Activated T-helper 2 cell treated with anti-CD3 and anti-CD28 coated beads, Interferon-gamma antibody, Interleukin-2, Interleukin-4, amounts not matched to agents 10 μg/mL and 5 μg/mL and 100 μg/mL, durations not matched to agents 14 hours and 24 hours and 36 hours (primary cell): ENCODE measurements around the gene SMR3A. TPM values are rescaled to one million over a fixed set of nuclear protein-coding genes. Genes with fewer than 3 reads are reported as not detected.

ENCODE experiments used
- DNase-seq: peaks from one replicate; pipeline ENCODE4 v3.0.0; 2021; ENCODE audit warnings: low spot score
- H3K27ac Mint-ChIP-seq: one replicate; pipeline ENCODE4 v1.8.0; 2021; ENCODE audit warnings: mixed read lengths
- H3K27me3 Mint-ChIP-seq: one replicate; pipeline ENCODE4 v1.8.0; 2021; ENCODE audit warnings: low read depth, mixed read lengths
- H3K36me3 Mint-ChIP-seq: one replicate; pipeline ENCODE4 v1.8.0; 2021; ENCODE audit warnings: low read depth, mixed read lengths
- H3K4me1 Mint-ChIP-seq: one replicate; pipeline ENCODE4 v1.8.0; 2021; ENCODE audit warnings: low read depth, mixed read lengths
- H3K4me3 Mint-ChIP-seq: one replicate; pipeline ENCODE4 v1.8.0; 2021; ENCODE audit warnings: low read depth, mild to moderate bottlenecking, moderate library complexity, mixed read lengths
- H3K9me3 Mint-ChIP-seq: one replicate; pipeline ENCODE4 v1.8.0; 2021; ENCODE audit warnings: mixed read lengths
- intact Hi-C: fragments of 100-400 bp; cut with micrococcal nuclease; formaldehyde crosslinking; loops from one replicate; pipeline ENCODE4 v1.15.1; 2023
- total RNA-seq: library from RNA; stranded (reverse); gene quantifications from 2 replicates; pipeline ENCODE4 v1.2.3, GENCODE V29; 2022

Gene SMR3A
- total RNA-seq, 1 donor from 2014 or later, result not detected

DNA sequence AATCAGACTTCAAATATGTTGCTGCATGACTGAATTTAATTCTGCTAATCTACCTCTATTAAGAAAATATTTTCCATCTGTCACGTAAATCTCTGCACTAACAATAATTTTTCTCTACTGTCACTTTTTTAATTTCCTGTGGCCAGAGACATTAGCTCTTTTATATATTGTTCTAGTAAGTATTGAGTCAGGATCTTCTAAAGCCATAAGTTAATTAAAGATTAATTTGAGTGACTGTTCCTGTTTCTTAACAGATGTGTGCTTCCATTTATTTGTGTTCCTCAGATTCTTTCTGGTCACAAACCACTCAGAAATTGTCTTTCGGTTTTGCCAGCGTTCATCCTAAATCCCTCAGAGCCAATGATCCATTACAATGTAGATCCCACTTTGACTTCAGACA lies 20.0 kb downstream of the SMR3A start:
- Mint-ChIP-seq H3K4me1 (no peaks in the 10 kb centered on the region), H3K4me3 (no peak overlapping the region), H3K9me3 (no peaks in the 10 kb centered on the region), H3K27ac (no peak overlapping the region), H3K27me3 (no peaks in the 10 kb centered on the region), H3K36me3 (no peaks in the 10 kb centered on the region)
- no peak for DNase-seq
- intact Hi-C loops, result no loop called here

DNA sequence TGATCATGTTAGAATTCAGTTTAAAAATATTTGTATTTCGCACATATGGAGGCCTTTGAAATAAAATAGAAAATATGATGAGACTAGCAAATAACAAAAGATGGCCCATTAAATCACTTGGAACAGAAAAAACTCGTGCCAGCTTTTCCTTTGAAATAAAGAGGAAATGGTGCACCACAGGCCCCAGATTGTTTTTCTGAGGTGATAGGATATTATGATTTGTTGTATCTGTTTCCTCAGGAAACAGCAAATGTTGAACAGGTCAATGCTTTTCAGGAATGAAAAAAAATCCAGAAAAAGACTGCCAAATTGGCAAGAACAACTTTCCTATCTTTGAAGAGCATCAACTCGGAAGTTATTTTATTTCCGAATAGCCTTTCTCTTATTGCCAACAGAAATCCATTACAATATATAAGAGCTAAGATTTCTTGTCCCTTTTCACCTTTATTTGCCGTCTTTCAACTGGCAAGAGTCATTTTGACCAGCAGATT lies 22.2 kb downstream of the SMR3A start, which contains the start of gene SMR3B:
SMR3B (plus strand) TSS at position 441 of the 491 bp plus-strand sequence. CDS start 1,380 bp downstream, outside the sequence.
- no peak within 1 kb of the TSS for H3K27ac Mint-ChIP-seq
- no peak for DNase-seq
- no peaks in the 10 kb centered on the region for H3K9me3 Mint-ChIP-seq
- no peaks in the 10 kb centered on the region for H3K36me3 Mint-ChIP-seq
- intact Hi-C loops, result no loop called here
- no peaks in the 10 kb centered on the region for H3K4me1 Mint-ChIP-seq
- H3K4me3 Mint-ChIP-seq, result no peak within 1 kb of the TSS
- H3K27me3 Mint-ChIP-seq, result no peaks in the 10 kb centered on the region

DNA sequence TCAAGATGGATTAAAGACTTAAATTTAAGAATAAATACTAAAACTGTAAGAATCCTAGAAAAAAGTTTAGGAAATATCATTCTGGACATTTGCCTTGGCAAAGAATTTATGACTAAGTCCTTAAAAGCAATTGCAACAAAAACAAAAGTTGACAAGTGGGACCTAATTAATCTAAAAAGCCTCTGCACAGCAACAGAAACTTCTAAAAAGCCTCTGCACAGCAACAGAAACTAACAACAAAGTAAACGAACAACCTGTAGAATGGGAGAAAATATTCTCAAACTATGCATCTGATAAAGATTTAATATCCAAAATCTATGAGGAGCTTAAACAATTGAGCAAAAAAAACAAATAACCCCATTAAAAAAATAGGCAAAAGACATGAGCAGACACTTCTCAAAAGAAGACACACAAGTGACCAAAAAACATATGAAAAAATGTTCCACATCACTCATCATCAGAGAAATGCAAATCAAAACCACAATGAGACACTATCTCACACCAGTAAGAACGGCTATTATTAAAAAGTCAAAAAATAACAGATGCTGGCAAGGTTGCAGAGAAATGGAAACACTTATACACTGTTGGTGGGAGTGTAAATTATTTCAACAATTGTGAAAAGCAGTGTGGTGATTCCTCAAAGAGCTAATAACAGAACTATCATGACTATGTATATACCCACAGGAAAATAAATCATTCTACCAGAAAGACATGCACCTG lies 31.7 kb downstream of the SMR3A start:
- intact Hi-C loops, result no loop called here
- H3K9me3 Mint-ChIP-seq, result no peaks in the 10 kb centered on the region
- H3K4me3 Mint-ChIP-seq, result no peak overlapping the region
- no peaks in the 10 kb centered on the region for H3K36me3 Mint-ChIP-seq
- no peaks in the 10 kb centered on the region for H3K27me3 Mint-ChIP-seq
- H3K27ac Mint-ChIP-seq, result no peak overlapping the region
- DNase-seq, result no peak
- H3K4me1 Mint-ChIP-seq, result no peaks in the 10 kb centered on the region

DNA sequence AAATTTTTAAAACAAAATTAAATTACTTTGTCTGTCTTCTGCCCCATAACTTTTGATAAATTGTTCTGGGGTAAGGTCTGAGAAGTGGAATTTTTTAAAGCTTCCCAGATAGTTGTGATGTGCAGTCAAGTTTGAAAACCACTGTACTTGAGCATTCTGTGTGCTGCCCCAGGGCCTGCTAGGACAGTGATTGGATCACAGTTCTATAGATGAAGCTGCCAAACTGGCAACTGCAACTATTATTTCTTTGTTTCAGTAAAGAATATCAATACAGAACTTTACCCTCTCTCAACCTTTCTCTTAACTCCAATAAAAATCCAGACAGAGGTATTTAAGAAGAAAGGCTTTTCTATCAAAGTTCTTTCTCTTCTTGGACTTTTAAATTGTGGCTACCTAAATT lies 37.0 kb downstream of the SMR3A start, which contains the start of gene OPRPN:
OPRPN (plus strand) TSS at position 361 of the 400 bp plus-strand sequence. CDS start 1,346 bp downstream, outside the sequence.
- no peaks in the 10 kb centered on the region for H3K36me3 Mint-ChIP-seq
- no peaks in the 10 kb centered on the region for H3K27me3 Mint-ChIP-seq
- H3K4me3 Mint-ChIP-seq, result no peak within 1 kb of the TSS
- no peak for DNase-seq
- no peak within 1 kb of the TSS for H3K27ac Mint-ChIP-seq
- intact Hi-C loops, result no loop called here
- H3K9me3 Mint-ChIP-seq, result no peaks in the 10 kb centered on the region
- H3K4me1 Mint-ChIP-seq, result no peaks in the 10 kb centered on the region

DNA sequence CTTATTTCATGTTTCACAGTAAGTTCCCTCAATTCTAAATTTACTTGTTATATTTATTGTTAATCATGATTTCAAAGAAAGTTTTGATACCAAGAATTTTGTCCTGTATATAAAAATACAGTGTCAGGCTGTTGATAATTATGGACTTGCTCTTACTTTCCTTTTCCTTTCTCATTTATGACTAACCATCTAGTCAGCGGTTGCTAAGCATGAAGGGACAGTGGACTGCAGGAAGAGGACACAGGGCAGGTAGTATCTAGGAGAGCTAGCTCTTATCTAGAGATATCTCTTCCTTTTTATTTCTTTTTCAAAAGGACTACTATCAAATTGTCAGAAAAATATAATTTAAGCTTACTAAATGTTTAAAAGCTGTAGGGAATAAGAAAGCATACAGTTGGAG lies 38.8 kb downstream of the SMR3A start:
- Mint-ChIP-seq H3K36me3 (no peaks in the 10 kb centered on the region), H3K9me3 (no peaks in the 10 kb centered on the region), H3K4me3 (no peak overlapping the region), H3K27ac (no peak overlapping the region), H3K4me1 (no peaks in the 10 kb centered on the region), H3K27me3 (no peaks in the 10 kb centered on the region)
- no peak for DNase-seq
- intact Hi-C loops, result no loop called here

DNA sequence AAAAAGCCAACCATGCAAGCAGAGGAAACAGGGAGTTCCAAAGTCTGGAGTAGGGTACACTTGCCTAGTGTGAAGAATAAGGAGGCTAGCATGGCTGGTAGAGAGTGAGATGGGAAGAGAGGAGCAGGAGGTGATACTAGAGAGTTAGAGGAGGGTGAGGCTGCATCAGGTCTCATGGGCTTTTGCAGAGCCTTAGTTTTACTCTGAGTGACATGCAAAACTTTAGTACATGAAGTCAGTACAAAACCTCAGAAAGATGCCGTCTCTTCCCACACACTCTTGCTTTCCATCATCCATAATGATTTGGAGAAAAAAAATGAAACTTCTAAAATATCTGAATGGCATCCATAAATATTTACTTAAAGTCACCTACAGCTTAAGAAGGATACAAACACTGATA lies 42.2 kb downstream of the SMR3A start:
- DNase-seq, result no peak
- no peak overlapping the region for H3K27ac Mint-ChIP-seq
- intact Hi-C loops, result no loop called here
- H3K27me3 Mint-ChIP-seq, result no peaks in the 10 kb centered on the region
- no peaks in the 10 kb centered on the region for H3K4me1 Mint-ChIP-seq
- H3K4me3 Mint-ChIP-seq, result no peak overlapping the region
- no peaks in the 10 kb centered on the region for H3K9me3 Mint-ChIP-seq
- H3K36me3 Mint-ChIP-seq, result no peaks in the 10 kb centered on the region

DNA sequence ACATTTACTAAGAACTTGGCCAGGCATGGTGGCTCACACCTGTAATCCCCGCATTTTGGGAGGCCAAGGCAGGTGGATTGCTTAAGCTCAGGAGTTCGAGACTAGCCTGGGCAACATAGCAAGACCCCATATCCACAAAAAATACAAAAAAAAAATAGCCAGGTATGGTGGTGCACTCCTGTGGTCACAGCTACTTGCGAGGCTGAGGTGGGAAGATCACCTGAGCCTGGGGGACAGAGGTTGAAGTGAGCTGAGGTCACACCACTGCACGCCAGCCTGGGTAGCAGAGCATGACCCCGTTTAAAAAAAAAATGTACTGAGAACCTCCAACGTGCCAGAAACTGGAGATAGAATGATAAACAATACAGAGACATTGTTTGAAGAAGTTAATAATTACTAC lies 45.2 kb downstream of the SMR3A start:
- no peaks in the 10 kb centered on the region for H3K27me3 Mint-ChIP-seq
- no peaks in the 10 kb centered on the region for H3K36me3 Mint-ChIP-seq
- DNase-seq, result no peak
- intact Hi-C loops, result no loop called here
- no peaks in the 10 kb centered on the region for H3K4me1 Mint-ChIP-seq
- H3K27ac Mint-ChIP-seq, result no peak overlapping the region
- H3K9me3 Mint-ChIP-seq, result no peaks in the 10 kb centered on the region
- H3K4me3 Mint-ChIP-seq, result no peak overlapping the region

Other genes starting within 250 kb of the SMR3A start
- gene PRR27, start 206.5 kb upstream of the SMR3A start, total RNA-seq, result not detected in 2 replicates
- gene ODAM, start 165.0 kb upstream of the SMR3A start, total RNA-seq, result not detected in 2 replicates
- gene FDCSP, start 134.6 kb upstream of the SMR3A start, total RNA-seq, result not detected in 2 replicates
- not detected in 2 replicates for gene CSN3, start 118.2 kb upstream of the SMR3A start, total RNA-seq
- not detected in 2 replicates for gene CABS1, start 25.8 kb upstream of the SMR3A start, total RNA-seq
- not detected in 2 replicates for gene SMR3B, start 22.4 kb downstream of the SMR3A start, total RNA-seq
- gene OPRPN, start 37.2 kb downstream of the SMR3A start, total RNA-seq, result not detected in 2 replicates
- gene MUC7, start 111.4 kb downstream of the SMR3A start, total RNA-seq, result not detected in 2 replicates
- not detected in 2 replicates for gene AMTN, start 157.8 kb downstream of the SMR3A start, total RNA-seq
- gene AMBN, start 231.5 kb downstream of the SMR3A start, total RNA-seq, result not detected in 2 replicates